DND-41 (cell line): ENCODE measurements around the gene FGF5.

Source experiments
- EZH2 ChIP-seq: IDR thresholded peaks from 3 replicates; pipeline ENCODE4 v1.6.1; 2012; ENCODE audit warnings: borderline replicate concordance, low read depth, mild to moderate bottlenecking, moderate library complexity, low read length, inconsistent platforms; ENCODE audit not compliant: severe bottlenecking
- TF ChIP-seq, protein P1 (sequence below): IDR thresholded peaks from 2 replicates; pipeline ENCODE4 v1.5.1; 2012; ENCODE audit warnings: borderline replicate concordance, low read length, moderate library complexity, mild to moderate bottlenecking; ENCODE audit not compliant: poor library complexity, severe bottlenecking; ENCODE audit errors: extremely low read depth

DNA sequence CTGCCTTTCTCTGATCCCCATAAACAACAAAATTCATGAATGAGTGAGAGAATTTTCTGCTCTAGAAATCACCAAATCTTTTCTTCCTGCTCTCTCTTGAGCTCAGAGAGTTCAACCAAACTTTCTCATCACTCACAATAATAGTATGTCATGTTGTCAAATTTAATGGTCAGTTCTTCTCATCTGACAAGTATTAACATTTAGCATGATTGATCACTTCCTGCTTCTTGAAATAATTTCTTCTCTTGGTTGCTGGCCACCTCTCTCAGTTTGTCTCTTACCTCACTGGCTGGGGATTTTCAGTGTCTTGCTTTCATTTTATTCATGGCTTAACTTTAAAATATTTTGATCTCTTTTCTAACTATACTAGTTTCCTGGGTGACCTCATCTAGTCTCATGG lies 25.5 kb upstream of the FGF5 start:
- TF ChIP-seq, protein P1, sequence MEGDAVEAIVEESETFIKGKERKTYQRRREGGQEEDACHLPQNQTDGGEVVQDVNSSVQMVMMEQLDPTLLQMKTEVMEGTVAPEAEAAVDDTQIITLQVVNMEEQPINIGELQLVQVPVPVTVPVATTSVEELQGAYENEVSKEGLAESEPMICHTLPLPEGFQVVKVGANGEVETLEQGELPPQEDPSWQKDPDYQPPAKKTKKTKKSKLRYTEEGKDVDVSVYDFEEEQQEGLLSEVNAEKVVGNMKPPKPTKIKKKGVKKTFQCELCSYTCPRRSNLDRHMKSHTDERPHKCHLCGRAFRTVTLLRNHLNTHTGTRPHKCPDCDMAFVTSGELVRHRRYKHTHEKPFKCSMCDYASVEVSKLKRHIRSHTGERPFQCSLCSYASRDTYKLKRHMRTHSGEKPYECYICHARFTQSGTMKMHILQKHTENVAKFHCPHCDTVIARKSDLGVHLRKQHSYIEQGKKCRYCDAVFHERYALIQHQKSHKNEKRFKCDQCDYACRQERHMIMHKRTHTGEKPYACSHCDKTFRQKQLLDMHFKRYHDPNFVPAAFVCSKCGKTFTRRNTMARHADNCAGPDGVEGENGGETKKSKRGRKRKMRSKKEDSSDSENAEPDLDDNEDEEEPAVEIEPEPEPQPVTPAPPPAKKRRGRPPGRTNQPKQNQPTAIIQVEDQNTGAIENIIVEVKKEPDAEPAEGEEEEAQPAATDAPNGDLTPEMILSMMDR, result no peak
- no peak for TF ChIP-seq EZH2
